HG03521 (cell line): ENCODE results near the gene COL4A2.

ENCODE experiments used
- ATAC-seq: cut with Tn5 transposase; IDR thresholded peaks from one replicate; pipeline ENCODE4 v1.9.1; 2021; ENCODE audit warnings: mild to moderate bottlenecking, moderate library complexity; ENCODE audit not compliant: unreplicated experiment

Gene COL4A2

DNA sequence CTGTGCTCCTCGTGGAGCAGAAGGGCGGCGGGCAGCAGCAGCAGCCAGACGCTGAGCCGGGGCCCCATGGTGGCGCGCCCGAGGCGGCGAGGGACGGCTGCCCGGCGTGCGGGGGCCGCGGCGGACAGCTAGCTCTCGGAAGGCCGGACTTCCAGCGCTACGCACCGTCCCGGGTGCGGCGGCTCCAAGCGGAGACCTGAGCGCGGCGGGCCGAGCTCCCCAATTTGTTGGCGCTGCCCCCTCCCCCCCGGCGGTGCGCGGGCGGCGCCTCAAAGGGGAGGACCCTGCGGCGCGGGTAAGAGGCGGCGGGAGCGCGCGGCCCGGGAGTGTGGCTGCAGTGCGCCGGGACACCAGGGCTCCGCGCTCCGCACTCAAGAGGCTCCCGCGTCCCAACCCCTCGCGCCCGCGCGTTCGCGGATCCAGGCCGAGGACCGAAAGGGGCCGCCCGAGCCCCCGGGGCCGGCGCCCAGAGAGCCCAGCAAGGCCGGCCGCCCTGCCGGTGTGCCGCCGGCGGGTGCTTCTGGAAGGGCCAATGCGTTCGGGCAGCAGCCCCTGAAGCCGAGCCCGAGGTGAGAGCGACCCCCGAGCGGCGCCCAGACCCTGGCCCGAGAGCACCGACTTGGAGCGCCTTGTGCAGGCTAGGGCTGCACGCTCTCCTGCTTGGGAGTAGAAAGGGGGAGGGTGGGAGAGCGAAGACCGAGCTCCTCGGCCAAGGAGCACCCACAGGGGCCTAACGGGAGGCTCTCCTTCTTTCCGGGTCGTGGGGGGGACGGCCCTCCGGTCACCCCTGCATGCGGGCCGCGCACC, at the start of gene COL4A2, which contains the start of gene COL4A1:
COL4A2 (plus strand) TSS at position 325 of the 807 bp plus-strand sequence. CDS start 620 bp downstream, outside the sequence.
COL4A1 (minus strand) TSS at position 198 of the 807 bp plus-strand sequence; CDS start at position 68, 130 bp downstream.
- no peak for ATAC-seq

DNA sequence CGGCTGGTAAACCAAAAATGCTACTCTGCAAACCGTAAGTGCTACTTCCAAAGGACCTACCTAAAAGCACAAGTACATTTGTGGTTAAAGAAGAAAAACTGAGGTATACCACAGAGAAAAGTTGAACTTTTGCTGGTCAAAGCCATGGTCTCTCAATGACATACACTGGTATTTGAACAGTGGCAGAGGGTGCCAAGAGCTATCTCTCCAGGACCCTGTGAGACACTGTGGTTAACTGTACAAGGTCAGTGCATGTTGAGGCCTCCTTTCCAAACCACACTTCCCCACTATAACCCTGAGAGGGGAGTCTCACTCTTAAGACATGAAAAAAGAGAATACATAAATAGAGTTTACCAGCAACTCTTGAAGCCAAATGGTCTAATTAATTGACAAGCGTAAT, 49.7 kb upstream of the COL4A2 start:
- ATAC-seq, result no peak

DNA sequence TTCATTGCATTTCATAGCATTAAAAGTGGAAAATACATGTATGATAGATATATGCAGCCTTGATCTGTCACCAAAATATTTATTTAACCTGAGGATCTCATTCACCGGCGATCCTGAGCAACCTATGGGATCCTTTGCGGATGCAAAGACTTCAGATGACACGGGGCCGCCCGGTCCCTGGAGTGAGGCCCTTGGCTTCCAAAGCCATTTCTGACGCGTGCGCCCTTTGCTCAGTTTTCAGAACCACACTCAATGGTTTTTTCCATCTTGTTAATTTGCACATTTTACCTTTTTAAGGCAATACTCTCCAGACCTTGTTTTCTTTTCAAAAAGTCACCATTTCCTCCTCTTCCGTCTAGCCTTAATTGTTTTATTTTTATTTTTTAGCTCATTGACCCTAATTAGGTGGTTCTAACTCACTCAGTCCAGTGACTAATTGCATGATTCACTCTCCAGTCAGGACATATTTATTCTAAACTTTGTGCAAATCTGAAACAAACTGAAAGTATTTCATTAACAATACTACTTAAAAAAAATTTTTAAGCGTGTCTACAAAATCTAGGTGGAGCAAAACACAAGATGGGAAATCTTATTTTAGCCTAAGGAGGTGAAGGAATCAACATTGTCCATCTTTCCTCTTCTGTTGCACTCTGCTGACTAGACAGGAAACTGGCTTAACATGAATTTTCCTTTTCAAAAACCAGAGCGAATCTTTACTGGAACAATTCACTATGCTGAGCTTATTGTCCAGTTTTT, 48.0 kb upstream of the COL4A2 start:
- no peak for ATAC-seq

DNA sequence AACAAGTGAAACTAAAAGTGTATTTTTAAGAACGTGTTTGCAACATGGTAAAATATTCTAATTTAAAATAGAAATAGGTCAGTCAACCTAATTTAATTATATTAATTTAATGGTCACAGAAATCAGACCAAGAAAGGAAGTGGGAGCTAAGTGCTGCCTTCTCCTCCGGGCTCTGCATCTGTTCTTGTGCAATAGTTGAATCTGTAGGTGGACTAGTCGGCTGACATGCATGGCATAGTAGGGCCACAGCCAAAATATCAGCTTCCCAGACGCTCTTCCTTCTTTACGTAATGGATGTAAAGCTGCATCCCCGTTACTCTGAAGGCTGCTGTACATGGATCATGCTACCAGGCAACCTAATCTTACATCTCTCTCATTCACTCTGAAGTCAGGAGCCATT, 47.4 kb upstream of the COL4A2 start:
- ATAC-seq, result no peak

DNA sequence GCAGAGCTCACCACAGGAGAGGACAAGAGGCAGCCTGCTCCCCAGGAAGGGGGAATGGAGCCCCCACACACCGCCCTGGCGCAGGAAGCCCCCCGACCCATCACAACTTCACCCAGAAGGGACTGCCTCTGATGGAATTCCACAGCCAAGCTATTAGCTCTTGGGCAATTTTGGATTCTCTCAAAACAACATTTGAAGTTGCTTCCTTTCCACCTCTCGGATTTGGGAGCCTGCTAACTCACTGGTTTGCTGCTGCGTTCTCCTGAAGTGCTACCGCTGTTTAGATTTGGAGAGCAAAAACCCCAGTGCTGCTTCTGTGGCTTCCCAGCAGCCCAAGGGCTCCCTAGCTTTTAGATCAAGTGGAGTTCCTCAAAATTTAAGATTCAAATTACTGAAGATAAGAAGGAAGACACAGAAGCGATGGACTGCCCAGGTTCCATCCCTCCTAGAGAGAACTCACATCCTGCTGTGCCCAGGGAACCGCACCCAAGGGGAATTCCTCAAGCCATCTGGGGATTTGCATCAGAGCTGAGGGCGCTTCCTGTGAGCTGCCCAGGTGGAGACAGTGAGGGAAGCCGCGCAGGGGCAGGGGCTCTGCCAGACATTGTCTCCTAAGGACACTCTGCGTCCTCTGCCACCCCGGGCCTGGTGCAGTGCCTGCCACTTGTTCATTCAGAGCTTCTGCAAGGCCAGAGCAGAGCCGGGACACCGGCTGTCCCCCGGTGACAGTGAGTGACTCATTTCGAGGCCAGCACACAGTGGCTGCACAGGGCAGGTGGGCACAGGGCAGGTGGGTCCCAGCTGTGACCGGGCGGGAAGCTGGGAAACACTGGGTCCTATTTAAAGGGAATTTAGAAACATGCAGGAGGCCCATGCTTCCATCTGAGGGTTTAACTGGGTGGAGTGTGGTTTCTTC, 45.7 kb upstream of the COL4A2 start:
- ATAC-seq, result no peak

DNA sequence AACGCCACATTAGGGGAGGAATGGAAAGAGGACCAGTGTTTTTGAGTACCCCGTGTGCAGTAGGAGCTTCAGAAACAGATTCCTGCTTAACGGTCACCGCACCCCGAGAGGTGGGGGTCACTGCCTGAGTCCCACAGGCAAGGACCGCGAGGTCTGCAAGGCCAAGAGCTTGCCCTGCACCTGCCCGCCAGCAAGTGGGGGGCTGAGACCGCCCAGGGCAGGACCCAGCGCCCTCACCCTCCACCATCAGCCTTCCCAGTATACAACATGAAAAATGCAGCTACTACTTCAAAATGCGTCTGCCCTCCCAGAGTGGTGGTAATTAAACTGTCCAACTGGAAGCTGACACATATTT, 45.0 kb upstream of the COL4A2 start:
- ATAC-seq, result no peak

DNA sequence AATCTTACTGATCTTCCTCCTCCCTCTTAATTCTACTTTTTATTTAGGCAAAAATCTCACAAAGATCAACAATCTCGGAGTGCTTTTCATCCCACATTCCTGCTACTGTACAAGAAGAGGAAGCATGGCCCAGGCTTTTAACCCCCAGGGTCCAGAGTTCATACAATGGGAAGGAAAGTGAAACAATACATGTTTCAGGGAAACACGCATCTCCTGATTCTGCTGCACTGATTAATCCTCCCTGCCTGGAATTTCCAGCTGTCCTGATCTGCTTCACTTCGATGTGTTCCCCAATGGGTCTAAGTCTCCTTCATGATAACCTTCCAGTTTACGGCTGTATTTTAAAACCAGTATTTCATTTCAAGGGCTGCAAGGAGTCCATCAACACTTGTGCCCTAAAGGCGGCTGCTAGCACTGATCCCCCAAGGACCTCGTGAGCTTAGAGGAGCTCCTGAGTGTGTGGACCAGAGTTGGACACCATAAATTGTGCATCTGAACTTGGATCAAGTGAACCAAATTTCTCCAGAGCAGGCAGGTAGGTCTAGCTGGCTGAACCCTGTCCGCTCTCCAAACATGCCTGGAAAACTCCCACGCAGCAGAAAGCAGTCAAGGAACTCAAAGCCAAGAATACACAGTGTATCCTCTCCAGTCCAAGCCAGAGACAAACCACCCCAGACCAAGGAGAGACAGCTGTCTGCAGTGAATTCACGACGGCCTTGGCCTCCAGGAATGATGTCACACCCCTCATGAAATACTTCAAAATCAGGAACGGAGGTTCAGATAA, 44.4 kb upstream of the COL4A2 start:
- ATAC-seq, result no peak

DNA sequence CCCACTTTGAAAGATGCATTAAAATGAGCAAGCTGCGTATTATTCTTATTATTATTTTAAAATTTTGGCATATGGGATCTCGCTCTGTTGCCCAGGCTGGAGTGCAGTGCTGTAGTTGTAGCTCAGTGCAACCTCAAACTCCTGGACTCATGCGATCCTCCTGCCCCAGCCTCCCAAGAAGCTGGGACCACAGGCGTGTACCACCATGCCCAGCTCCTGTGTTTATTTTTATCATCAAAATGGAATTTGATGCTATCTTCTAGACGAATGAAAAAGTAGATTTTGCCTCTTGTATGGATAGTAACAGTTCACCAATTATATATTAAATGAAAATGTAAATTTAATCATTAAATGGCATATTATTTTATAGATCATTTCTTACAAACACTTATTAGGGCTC, 43.7 kb upstream of the COL4A2 start:
- no peak for ATAC-seq

DNA sequence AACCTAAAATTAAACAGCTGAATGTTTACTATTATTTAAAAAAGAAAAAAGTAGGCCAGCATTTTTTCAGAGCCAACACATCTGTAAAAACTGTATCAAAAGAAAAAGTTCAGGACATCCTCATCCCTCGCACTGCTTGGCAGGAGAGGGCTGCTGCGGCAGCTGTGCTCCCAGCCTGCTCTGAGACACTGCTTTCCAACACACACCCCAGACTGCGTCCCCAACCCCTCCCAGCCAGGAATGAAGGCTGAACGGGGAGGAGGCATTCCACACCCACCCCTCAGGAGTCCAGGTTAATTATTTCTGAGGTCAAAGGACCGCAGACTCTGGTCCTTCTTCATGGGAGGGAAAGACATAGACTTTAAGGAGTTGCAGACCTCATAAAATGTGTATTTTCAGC, 43.2 kb upstream of the COL4A2 start:
- no peak for ATAC-seq

DNA sequence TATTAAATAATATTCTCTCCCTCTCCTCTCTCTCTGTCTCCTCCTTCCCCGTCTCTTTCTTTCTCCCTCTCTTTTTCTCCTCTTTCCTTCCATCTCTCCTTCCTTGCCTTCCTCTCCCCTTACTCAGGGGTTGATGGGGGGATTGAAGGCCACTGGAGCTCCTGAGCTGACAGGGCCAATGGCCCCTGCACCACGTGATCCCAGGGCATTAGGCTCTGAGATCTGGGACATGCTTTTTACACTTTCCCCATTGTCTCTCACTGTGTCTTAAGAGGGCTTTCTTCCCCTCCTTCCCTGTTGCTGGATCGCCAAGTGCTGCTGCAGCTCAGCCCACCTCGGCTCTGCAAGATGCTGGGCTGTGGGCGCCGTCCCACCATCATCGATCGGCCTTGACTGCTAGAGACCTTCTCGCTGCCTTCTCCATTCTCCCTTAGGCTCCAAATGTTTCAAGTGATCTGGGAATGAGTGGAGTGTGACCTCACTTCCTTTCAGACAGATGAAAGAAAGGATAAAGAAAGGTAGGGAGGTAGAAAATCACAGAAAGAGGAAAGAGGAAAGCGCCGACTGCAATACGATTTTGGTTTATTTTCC, 42.3 kb upstream of the COL4A2 start:
- ATAC-seq, result no peak

DNA sequence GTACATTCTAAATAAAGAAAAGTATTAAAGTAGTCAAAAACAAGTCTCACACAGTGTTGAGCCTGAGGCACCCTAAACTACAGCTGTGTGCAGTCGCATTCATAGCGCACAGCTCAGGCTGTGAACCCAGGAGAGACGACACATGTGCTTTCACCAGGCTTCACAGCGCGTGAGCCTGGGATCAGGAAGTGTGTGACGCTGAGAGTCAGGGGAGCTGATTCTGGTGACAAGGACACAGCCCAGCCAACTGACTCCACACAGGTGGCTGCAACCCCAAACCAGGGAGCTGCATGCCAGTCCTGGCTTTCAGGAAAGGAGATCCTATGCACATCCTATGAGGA, 41.8 kb upstream of the COL4A2 start:
- no peak for ATAC-seq

DNA sequence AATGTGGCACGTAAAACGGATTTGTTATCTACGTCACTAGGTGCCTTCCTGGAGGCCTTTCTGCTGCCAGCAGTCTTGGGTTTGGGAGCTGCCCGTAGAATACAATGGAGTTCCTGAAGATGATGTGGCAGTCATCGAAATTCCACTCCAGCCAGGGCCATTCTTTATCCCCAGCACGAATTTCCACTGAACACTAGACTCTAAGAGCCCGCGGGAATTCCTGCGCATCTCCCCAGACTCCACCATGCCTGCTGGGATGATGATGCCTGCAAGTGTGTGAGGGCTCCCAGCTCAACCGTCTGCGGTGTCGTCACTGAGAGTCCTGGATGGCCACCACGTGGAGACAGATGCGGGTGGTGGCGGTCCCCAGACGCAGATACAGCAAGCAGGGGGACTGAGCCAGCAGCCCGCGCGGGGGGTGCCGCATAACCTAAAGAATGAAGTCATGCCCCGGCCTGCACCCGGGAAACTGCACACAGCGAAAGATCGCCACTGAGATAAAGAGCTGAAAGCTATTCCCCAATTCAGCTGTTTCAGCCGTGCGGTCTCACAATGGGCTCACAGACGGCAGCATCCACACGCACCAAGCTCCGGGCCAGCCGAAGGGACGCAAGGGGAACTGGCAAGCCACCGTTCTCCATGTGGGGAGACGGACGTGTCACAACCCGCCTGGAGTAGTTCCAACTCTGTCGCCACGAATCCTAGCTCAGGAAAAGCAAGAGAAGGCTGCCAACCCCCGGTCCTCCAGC, 41.2 kb upstream of the COL4A2 start:
- ATAC-seq, result no peak

DNA sequence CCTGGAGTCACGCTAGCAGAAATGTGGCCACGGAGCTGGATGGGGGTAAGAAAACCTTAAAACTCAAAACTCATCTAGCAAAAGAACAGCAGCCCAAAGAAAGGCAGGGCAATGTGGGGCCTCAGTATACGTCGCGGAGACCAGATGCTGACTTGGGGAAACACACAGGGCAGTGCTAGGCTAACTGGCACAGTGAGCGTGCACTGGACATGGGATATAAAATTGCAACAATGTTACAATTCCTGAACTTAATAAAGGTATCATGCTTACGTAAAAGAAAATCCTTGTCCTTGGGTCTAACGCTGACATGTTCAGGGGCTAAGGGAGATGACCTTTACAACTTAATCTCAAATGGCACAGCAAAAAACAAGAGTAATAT, 40.7 kb upstream of the COL4A2 start:
- no peak for ATAC-seq

DNA sequence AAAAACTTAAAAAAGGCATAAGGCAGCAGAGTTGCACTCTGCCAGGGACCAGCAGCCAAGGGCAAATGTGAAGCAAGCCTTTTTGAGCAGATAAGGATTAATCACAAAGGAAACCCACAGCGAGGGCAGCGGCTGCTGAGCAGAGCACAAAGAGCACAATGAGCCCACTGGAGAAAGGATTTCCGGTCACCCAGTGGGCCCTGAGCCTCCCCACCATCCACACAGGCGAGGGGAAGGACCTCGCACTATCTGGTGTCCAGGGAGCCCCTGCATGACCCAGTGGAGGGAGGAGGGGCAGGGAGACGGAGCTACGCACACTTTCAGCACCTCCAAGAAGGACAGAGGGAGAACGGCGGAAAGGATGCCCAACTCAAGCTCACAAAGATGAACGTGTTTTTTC, 40.1 kb upstream of the COL4A2 start:
- ATAC-seq, result no peak

DNA sequence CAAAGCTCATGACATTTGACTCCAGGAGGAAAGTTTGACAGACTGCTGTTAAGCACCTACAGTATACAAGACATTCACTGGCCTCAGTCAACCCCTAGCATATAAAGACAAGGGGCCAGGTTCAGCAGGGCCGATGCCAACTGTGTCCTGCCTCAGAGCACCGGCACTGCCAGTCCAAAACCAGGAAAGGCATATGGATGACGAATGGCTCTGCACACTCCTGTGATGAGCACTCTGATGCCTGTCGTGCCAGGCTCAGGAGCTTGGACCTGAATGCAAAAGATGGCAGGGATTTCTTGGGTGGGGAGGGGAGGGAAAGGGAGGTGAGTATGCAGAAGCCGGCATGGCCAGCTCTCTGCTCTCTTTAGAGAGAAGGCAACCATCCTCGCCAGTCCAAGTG, 39.0 kb upstream of the COL4A2 start:
- ATAC-seq, result no peak

DNA sequence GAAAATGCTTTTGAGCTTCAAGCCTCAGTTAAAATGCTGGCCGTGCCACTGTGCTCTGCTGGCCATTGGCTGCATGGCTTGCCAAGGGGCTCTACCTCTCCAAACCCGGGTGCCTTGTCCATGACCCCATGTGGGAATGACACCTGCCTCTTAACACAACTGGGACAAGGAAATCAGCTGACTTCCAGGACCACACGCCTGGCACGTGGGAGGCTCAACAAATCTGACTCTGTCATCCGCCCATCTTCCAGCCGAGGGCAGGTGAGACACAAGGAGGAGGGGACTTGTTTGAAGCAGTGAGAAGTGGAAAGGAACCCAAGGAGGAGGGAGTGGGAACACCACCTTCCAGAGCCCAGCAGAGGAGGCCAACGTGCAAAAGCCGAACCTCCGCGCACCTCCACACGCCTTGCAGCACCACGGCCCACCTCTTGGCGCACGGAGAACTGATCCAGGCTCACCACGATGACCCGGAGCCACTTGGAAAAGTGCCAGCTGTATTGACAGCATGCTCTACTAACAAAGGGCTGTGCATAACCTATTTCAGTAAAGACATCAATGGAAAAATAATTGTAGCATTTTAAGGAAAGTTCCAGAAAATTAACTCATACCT, 38.4 kb upstream of the COL4A2 start:
- no peak for ATAC-seq

DNA sequence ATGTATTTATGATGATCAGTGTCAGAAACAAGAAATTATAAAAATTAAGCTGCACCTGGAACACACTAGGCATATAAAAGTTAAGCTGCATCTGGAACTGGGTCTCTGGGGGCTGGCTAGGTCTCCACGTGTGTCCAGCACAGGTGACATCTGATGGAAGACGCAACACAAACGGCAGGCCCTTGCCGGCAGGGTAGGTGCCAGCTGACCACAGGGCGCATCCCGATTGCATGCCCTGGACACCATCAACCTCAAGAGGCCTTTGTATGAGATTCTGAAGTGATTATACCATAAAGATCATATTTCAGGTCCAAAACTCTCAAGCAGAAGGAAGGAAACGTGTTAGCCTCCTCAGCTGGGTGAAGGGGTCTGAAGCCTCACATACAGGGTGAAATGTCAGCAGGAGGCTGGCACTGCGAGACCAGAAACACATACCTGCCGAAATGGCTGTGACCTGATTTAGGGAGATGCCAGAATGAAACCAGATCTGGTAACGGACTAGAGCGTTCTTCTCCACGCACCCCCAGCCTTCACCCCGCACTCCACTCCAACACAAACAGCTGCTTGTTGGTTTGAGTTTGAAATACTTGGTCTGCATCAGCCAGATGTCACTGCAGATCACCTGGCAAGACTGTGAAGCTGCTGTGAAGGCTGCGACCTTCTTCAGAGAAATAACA, 37.4 kb upstream of the COL4A2 start:
- ATAC-seq, result no peak

DNA sequence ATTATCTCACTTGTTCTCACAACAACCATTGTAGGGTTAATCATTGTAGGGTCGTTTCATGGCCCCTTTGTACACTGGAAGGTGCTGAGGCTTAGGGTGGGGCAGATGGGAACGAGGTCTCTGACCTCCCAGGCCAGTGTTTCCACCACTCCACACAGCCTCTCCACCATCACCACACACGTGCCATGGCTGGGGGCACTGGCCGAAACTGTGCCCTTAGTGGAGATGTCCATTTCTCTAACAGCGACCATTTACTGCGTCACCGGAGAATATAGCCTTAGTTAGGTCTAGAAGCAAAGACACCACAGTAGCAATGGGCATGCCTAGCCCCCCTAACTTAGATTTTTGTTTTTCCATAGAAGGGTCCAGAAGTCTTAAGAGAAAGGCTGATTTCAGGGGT, 36.6 kb upstream of the COL4A2 start:
- no peak for ATAC-seq

DNA sequence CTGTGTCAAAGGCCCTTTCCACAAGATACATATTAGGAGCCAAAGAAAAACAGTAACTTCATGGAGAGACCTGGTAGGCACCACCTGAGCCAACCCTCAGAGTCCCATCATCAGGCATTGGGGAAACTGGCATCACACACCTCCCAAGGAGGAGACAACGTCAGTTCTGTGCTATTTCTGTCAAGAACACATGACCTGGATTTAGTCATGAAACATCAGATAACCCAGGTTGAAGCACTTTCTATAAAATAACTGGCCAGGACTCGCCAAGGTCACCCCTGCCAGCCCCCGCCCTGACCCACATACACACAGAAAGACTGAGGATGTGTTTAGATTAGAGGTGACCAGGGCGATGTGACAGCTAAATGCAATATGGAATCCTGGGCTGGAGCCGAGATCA, 35.8 kb upstream of the COL4A2 start:
- no peak for ATAC-seq
